ENCODE data around the gene FNDC4. TPM values are rescaled to one million over a fixed set of nuclear protein-coding genes. Genes with fewer than 3 reads are reported as not detected.
A peak's percentile ranks its signal among the peaks of the same experiment; 100 is the strongest.

The FNDC4 gene
- total RNA-seq, 1 donor from 2014 or later = not detected

- H3K36me3 Mint-ChIP-seq (ENCODE audit: low read depth) = peaks cover 45% of the 10 kb centered on the region
- intact Hi-C loops (cut with micrococcal nuclease) = no loop called here
- no peaks in the 10 kb centered on the region for H3K9me3 Mint-ChIP-seq
- ChIA-PET POLR2A (no interaction called here), CTCF (no interaction called here)
- H3K4me1 Mint-ChIP-seq = no peaks in the 10 kb centered on the region
- DNase-seq (no peak), ATAC-seq (ENCODE audit: low read depth) (no peak)
- no peak overlapping the region for H3K27ac Mint-ChIP-seq
- TF ChIP-seq CTCF (IDR thresholded peaks at IDR 0.05) = no peak
- no peaks in the 10 kb centered on the region for H3K27me3 Mint-ChIP-seq
- no peak overlapping the region for H3K4me3 Mint-ChIP-seq
These were observed 46.6 kb downstream of the FNDC4 start for GRCh38 chr2:27448381-27448780.

GRCh38 chr2:27446057-27446456 is 48.9 kb downstream of the FNDC4 start:
- no peak for ATAC-seq (ENCODE audit: low read depth)
- peaks cover 54% of the 10 kb centered on the region for H3K36me3 Mint-ChIP-seq (ENCODE audit: low read depth)

GRCh38 chr2:27445615-27446014 is 49.4 kb downstream of the FNDC4 start:
- peaks cover 57% of the 10 kb centered on the region for H3K36me3 Mint-ChIP-seq (ENCODE audit: low read depth)
- CTCF ChIA-PET = no interaction called here
- ATAC-seq (ENCODE audit: low read depth) (no peak), DNase-seq (no peak)
- no peaks in the 10 kb centered on the region for H3K9me3 Mint-ChIP-seq
- no peak for TF ChIP-seq CTCF (IDR thresholded peaks at IDR 0.05)
- H3K4me1 Mint-ChIP-seq = peaks cover 13% of the 10 kb centered on the region
- POLR2A ChIA-PET = no interaction called here
- H3K27me3 Mint-ChIP-seq = no peaks in the 10 kb centered on the region
- no peak overlapping the region for H3K27ac Mint-ChIP-seq
- intact Hi-C loops (cut with micrococcal nuclease) = no loop called here
- no peak overlapping the region for H3K4me3 Mint-ChIP-seq

More at GRCh38 chr2:27446057-27446456, 48.9 kb downstream of the FNDC4 start:
- no peaks in the 10 kb centered on the region for H3K9me3 Mint-ChIP-seq
- H3K4me3 Mint-ChIP-seq = no peak overlapping the region
- ChIA-PET POLR2A (no interaction called here), CTCF (no interaction called here)
- H3K27ac Mint-ChIP-seq = no peak overlapping the region
- intact Hi-C loops (cut with micrococcal nuclease) = no loop called here
- H3K27me3 Mint-ChIP-seq = no peaks in the 10 kb centered on the region
- TF ChIP-seq CTCF (IDR thresholded peaks at IDR 0.05) = no peak
- H3K4me1 Mint-ChIP-seq = peaks cover 13% of the 10 kb centered on the region
- DNase-seq = no peak

GRCh38 chr2:27445155-27445554 is 49.8 kb downstream of the FNDC4 start:
- Mint-ChIP-seq H3K4me3 (no peak overlapping the region), H3K27ac (no peak overlapping the region), H3K9me3 (no peaks in the 10 kb centered on the region), H3K27me3 (no peaks in the 10 kb centered on the region), H3K36me3 (ENCODE audit: low read depth) (peaks cover 61% of the 10 kb centered on the region), H3K4me1 (peaks cover 13% of the 10 kb centered on the region)
- ChIA-PET POLR2A (no interaction called here), CTCF (no interaction called here)
- DNase-seq = no peak
- ATAC-seq (ENCODE audit: low read depth) = no peak
- intact Hi-C loops (cut with micrococcal nuclease) = no loop called here
- TF ChIP-seq CTCF (IDR thresholded peaks at IDR 0.05) = no peak

GRCh38 chr2:27442920-27443282 is 52.1 kb downstream of the FNDC4 start:
- Mint-ChIP-seq H3K27me3 (no peaks in the 10 kb centered on the region), H3K4me1 (peaks cover 13% of the 10 kb centered on the region), H3K9me3 (no peaks in the 10 kb centered on the region), H3K27ac (no peak overlapping the region), H3K4me3 (peak overlapping the region; percentile 46), H3K36me3 (ENCODE audit: low read depth) (peaks cover 65% of the 10 kb centered on the region)
- no peak for TF ChIP-seq CTCF (IDR thresholded peaks at IDR 0.05)
- intact Hi-C loops (cut with micrococcal nuclease) = loop anchor here (1.0 to 5.0 kb wide), 4 partner anchors 15 to 71 kb away; partner anchors contain the start of genes EIF2B4, IFT172, NRBP1 and PPM1G
- DNase-seq = no peak
- ChIA-PET CTCF (no interaction called here), POLR2A (no interaction called here)
- ATAC-seq (ENCODE audit: low read depth) = no peak
